HG02588 (cell line): Measurements from ENCODE around the gene FCRL6.

Experiments
- ATAC-seq: cut with Tn5 transposase; IDR thresholded peaks from one replicate; pipeline ENCODE4 v1.9.1; 2021; ENCODE audit warnings: mild to moderate bottlenecking, moderate library complexity; ENCODE audit not compliant: unreplicated experiment

FCRL6 gene

DNA sequence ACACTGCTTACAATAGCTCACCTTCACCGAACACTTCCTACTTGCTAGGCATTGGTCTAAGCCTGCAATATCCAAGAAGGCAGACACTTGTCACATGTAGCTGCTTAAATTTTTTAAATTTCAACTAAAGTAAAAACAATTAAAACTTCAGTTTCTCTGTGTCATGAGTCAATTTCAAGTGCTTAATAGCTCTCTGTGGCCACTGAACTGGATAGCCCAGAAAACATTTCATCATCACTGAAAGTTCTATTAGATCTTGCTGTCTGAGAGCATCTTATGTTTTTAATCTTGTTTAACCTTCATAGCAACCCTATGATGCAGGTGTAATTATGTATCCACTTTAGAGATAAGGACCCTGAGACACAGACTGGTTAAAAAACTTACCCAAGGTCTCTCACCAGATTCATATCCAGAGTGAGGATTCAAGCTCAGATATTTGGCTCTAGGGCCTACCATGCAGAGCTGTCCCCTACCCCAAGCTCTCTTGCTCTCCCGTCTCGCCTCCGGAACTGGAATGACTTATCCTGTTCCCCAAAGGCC, 2.6 kb upstream of the FCRL6 start:
- no peak for ATAC-seq

DNA sequence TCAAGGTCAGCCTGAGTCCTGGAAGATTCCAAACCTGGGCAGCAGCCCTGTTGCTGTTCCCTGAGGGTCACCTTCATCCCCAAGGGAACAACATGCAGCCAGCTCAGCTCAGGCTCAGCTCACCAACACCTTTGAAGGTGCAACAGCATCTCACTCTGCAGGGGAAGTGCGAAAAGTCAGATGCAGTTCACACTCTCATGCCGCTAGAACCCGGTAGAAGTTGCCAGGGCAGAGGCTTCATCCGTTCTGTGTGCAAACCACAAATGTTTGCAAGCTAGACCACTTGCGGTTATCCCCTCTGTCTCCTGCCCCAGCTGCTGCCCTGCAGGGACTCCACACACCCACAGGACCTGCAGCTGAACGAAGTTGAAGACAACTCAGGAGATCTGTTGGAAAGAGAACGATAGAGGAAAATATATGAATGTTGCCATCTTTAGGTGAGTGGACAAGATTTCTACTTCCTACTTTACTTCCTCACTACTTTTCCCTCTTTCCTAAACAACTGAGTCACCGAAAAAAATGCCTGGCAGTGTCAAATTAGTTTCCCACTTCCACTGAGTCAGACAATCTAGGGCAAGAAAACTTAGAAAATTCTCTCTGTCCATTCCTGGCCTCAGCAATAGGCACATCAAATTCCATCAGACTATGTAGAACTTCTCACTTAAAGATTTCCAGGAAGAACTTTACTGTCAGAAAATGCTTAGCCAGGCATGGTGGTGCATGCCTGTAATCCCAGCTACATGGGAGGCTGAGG, 1.8 kb upstream of the FCRL6 start:
- peak; percentile 59 for ATAC-seq

DNA sequence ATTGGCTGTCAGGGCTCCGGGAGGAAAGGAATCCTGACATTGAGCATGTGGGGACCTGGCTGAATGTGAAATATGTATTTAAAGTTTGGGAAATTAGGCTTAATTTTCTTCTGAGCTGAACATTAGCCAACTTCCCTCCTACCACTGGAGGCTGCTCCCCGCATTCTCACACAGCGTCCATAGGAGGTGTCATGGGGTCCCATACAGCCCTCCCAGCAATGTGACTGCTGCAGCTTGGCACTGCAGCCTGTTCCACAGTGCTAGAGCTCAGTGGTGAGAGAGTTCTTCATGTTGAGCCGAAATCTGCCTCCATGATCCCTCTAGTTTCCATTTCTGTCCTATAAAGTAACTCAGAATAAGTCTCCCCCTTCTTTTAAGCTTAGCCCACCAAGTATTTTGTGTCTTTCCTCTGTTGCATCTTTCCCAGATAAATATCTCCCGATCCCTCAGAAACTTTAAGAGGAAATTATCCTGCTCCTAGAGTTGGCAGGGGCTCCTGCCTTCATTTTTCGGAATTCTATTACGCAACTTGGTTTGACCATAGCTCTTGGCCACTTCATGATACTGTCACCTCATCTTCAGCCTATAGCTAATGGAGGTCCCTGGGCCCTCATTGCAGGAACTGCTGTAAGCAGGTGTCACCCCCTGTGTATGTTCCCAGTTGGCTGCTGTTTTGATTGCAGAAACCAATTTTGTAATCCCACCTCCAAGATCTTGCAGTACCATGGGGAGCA, 2.0 kb downstream of the FCRL6 start:
- no peak for ATAC-seq

DNA sequence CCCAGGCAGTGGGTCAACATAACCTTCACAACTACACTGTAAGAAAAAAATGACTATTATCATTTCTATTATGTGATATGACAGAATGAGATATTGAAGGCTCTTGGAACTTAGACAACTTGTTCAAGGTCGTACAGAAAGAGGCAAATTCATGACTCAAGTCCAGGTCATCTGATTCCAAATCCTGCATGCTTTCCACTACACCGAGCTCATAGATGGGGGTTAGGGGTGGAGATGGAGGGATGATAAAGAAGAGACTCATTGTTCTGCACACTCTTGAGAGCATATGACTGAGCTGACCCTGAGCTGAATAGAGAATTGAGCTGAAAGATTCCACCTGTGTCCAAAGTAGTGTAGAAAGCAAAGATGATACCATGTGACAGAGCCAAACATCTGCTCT, 2.8 kb downstream of the FCRL6 start:
- ATAC-seq, result no peak

DNA sequence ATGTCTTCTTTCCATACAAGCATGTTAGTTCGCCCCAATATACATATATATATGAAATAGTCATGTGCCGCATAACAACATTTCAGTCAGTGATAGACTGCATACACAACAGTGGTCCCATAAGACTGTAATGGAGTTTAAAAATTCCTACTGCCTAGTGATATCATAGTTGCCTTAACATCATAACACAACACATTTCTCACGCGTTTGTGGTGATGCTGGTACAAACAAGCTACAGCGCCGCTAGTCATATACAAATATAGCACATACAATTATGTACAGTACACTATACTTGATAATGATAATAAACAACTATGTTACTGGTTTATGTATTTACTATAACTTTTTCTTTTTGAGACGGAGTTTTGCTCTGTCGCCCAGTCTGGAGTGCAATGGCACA, 13.8 kb downstream of the FCRL6 start:
- ATAC-seq, result no peak

DNA sequence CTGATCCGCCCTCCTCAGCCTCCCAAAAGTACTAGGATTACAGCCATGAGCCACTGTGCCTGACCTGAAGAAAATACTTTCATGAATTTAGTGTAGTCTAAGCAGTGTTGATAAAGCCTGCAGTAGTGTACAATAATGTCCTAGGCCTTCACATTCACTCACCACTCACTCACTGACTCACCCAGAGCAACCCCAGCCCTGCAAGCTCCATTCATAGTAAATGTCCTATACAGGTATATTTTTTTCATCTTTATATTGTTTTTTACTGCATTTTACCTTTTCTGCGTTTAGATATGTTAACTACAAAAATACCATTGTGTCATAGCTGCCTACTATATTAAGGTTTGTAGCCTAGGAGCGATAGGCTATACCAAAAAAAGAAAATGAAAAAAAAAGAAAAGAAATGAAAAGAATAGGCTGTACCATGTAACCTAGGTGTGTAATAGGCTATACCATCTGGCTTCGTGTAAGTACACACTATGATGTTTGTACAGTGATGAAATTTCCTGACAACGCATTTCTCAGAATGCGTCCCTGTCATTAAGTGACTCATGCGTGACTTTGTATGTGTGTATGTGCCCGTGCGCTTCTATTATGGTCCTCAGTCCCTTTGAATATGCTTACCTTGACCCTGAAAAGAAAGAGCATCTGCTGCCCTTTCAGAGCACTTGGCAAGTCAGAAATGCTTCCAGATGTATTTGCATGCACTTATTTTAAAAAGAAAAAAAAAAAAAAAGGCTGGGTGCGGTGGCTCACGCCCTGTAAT, 15.3 kb downstream of the FCRL6 start:
- no peak for ATAC-seq

DNA sequence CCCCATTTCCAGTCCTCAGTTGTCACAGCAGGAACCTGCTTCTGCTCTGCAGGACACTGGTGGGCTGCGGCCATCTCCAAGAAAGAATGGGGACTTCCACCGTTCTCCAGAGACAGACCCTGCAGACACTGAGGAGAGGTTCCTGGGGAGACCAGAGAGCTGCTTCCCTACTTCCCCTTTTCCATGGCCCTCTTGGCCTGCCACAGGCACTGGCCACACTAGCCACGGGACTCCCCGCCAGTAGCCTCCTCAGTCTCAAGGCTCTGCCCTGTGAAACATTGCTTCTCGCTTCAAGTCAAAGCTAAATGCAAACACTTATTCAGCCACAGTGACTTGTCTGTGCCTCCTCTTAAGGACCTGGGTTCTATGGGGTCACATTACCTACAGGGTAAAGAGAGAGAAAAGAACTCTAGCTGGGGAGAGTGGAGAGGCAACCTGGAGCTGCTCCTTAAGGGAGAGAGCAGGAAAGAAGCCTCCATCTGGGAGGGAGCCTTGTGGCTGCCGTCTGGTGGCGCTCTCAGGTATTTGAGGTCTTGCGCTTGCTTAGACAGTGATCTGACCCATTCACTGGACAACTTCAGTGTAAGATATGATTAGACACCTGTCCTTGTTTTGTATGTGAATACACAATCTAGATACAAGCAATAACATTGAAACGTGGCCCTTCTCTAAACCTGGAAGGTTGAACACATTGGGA, 19.2 kb downstream of the FCRL6 start:
- ATAC-seq, result no peak

DNA sequence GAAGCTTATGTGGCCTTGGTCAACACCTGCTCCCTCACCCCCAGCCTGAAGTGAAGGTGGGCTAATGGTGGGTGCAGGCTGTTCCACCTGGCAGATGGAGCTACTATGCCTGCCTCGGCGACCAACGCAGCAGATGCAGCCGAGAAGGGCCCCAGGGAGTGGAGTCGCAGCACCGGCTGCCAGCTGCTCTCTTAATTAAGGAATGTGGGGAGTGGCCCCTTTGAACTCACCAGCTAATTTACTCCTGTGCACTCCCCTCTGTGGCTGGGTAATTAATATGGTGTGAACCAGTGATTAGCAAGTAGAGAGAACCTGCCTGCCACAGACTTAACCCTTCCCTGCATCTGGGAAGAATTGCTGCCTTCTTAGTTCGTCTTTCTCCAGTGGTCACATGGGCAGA, 21.2 kb downstream of the FCRL6 start:
- no peak for ATAC-seq

DNA sequence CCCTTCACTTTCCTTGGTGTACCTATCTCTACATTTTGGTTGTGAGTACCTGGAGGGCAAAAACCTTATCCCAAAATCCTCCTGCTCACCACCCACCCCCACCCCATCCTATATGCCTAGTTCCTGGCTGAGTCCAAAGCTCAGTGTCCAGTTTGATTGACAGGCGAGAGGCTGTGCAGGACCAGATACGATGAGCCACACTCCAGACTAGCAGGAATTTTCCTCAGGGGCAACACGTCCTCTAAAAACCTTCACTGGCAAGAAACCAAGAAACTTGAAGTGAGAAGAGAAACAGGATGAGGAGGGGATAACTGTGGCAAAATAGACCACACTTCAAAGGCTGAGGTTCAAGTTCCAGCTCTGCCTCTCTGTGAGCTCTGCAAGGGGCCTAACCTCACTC, 23.4 kb downstream of the FCRL6 start:
- ATAC-seq, result no peak

DNA sequence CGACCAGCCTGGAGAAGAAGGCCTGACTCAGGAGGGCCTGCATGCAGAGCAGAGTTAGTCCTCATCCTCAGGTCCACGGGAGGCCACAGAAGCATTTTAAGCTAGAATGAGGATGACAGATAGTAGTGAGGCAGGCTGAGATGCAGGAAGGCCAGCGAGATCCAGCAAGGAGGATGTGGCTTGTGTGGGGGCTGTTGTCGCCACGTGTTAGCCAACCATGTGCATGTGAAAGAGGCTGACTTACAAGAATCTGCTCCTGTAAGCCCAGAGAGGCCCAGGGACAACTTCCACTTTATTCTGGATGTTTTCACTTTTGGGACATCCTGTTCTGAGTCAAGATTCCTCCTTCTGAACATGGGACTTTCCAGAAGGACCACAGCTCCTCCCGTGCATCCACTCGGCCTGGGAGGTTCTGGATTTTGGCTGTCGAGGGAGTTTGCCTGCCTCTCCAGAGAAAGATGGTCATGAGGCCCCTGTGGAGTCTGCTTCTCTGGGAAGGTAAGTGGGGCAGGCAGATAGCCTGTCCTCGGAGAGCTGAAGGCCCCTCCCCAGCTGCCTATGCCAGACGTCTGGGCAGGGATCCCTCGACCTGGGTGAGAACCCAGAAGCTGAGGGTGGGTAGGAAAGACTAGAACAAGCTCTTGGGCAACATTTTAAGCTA, 24.4 kb downstream of the FCRL6 start, which contains the start of gene SLAMF8:
TSS of gene SLAMF8 (plus strand) at position 433 of the 661 bp plus-strand sequence. CDS start at position 459, 26 bp downstream.
- ATAC-seq, result no peak

DNA sequence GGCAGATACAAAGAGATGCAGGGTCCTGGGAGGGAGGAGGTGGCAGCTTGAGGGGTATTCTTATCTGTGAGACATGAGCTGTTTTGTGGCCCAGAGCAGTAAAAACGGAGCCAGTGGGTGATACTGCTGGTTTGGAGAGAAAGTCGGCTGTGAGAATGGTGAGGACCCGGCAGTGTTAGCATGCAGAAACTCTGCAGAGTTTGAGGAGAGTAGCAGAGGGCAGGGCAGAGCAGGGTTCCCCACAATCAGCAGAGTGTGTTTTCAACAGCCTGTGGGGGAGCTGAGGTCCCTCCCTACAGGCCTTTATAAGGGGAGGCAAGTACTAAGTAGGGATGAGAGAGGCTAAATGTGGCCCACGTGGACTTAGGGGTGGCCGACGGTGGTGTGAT, 24.9 kb downstream of the FCRL6 start:
- no peak for ATAC-seq

DNA sequence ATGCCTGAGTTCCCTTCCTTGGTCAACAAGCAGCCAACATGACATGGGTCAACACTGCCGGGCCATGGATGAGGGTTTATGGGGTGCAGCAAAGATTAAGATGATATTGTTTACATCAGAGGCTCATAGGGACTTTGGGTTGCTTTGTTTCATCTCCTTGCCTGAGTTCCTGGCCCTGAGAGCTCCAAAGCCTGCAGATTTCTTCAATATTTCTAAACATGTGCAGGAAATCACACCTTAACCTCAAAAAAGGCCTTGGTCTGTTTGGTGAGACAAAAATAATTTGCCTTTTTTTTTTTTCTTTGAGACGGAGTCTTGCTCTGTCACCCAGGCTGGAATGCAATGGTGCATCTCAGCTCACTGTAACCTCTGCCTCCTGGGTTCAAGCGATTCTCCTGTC, 25.4 kb downstream of the FCRL6 start:
- no peak for ATAC-seq

DNA sequence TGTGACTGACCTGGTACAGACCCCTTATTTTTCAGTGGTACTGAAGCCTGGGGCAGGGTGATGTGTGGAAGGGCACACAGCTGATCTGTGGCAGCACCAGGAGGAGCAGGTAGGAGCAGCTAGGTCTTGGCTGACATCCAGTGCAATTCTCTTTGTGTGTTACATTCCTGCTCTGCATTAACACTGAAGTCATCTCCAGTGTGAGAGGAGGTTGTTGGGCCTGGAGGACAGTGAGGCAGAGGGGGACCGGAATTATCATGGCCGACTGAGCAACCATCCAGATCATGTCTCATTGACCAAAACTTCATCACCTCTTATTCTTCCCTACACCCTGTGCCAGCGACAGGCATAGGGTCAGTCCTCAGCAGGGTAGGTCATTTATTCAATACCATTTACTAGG, 26.0 kb downstream of the FCRL6 start:
- ATAC-seq, result no peak

DNA sequence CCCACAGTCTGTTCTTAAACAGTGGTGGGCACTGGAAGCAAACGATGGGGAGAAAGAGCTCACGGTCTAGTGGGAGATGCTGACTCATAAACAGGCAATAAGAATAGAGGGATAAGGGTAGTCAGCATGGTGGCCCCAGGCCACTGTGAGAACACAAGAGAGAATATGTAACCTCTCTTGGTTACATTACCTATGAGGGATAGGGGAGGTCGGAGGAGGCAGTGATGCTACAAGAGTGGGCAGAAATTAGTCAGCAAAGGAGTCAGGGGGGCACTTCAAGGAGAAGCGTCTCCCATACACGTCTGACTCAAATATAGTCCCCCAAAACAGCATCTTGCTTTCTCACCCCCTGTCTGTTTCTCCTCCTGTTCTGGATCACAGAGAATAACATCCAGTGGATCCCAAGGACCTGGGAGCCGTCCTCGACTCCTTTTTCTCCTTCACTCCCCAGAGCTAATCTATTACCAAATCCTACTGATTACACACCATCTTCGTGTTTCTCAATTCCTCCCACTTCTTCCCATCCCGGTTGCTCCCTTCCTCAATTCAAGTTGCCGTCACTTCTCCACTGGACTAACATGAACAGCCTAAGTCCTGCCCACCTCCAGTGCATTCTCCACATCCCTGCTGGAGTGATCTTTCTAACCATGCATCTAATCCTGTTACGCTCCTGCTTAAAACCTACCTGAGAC, 26.6 kb downstream of the FCRL6 start:
- no peak for ATAC-seq

DNA sequence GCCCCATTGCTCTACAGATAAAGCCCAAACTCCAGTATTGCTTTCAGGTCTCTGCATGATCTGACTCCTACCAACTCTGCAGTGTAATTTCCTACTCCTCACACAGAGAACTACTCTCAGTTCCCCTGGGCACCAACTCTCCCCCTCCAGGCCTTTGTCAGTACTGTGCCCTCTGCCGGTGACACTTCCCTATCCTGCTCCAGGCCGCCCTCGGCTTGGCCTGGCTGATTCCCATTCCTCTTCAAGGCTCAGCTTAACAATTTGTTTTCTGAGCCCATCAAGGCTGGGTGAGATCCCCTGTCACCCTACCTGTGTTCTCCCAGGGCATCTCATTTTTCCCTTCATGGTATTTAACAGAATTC, 27.1 kb downstream of the FCRL6 start:
- ATAC-seq, result no peak

DNA sequence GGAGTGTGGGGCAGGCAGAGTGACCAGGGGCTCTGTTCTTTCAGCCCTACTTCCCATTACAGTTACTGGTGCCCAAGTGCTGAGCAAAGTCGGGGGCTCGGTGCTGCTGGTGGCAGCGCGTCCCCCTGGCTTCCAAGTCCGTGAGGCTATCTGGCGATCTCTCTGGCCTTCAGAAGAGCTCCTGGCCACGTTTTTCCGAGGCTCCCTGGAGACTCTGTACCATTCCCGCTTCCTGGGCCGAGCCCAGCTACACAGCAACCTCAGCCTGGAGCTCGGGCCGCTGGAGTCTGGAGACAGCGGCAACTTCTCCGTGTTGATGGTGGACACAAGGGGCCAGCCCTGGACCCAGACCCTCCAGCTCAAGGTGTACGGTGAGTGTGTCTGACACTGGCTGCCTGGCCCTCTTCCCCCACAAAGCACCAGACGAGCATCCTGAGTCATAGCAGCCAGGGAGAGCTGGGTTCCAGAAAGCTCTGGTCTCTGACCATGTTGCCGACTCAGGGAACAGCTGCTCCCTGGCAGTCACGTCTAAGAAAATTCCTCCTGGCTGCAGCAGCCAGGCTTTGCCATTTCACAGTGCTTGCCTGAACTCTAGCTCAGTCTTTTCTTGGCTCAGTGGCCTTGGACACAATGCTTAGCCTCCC, 27.8 kb downstream of the FCRL6 start:
- no peak for ATAC-seq

DNA sequence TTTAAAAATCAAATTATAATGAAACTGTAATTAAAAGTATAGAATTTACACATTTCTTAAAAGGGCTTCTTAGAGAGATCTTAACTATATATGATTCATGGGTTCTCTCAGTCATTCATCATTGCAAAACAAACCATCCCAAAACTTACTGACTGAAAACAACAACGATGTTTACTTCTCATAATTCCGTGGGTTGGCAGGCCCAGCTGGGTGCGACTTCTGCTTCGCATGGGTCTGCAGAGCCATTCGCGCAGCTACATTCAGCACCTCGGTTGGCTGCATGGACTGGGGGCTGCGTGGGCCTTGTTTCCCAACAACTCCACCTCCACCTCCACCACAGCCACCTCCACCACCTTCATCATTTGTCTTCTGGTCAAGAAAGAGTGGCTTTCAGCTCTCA, 28.6 kb downstream of the FCRL6 start:
- no peak for ATAC-seq

DNA sequence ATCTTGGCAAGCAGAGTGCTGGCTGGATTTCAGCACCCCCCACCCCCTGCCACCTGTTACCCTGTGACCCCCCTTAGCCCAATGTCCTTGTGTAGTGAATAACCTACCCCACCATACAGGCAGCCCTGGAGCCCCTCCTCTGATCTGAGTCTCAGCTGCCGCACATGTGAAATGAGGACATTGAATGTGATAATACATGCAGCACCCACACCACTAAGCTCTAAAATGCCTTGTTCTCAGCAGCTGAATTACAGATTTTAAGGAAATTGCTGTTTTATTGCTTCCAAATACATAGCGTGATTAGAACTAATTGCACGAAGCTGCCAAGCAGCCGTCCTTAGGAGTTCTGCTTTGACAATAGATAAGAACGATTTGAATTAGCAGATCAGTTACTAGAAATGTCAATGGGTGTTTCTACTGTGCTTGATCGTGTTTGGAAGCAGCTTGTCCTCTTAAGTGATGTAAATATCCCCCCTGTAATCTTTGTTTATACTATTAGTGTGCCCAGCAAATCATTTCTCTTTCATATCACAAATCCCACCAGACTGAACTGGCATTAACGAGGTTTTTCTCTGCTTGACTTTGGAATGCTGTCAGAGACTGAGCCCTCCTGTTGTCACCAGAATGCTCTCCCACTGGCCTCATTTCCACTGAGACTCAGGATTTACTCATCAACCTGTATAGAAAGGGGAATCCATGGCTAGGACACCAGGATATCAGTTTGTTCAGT, 29.4 kb downstream of the FCRL6 start:
- no peak for ATAC-seq

DNA sequence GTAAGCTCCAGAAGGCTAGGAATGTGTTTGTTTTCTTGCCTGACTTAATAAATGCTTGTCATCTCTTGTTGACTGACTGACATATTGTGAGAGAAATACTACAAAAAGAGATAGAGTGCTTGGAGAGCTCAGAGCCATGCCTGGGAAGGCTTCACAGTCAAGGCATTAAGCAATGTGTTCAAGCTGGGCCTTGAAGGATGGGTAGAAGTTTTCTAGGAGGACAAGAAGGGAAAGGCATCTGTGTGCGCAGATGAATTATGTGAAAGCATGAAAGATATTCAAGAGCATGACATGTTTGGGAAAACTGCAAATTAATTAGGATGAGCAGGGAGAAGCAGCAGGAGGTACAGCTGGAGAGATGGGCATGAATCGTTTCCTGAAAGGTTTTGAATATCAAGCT, 30.1 kb downstream of the FCRL6 start:
- ATAC-seq, result no peak
